GM19452 (cell line): ENCODE results near the gene DPYD.
"Not testable (repeated sequence)": the region's sequence is repeated elsewhere in the genome, so short reads cannot be mapped to it uniquely, and the experiment has no call there.

Experiments used
- ATAC-seq: cut with Tn5 transposase; IDR thresholded peaks from one replicate; pipeline ENCODE4 v1.9.1; 2021; ENCODE audit not compliant: unreplicated experiment

Gene DPYD

GRCh38 chr1:97379387-97380075, 541.3 kb downstream of the DPYD start:
- no peak for ATAC-seq

GRCh38 chr1:97378596-97378995, 542.2 kb downstream of the DPYD start:
- no peak for ATAC-seq

- no peak for ATAC-seq
Measured at GRCh38 chr1:97377432-97378034, 543.3 kb downstream of the DPYD start.

GRCh38 chr1:97373000-97373399, 547.8 kb downstream of the DPYD start:
- no peak for ATAC-seq

GRCh38 chr1:97372531-97372930, 548.3 kb downstream of the DPYD start:
- no peak for ATAC-seq

DNA sequence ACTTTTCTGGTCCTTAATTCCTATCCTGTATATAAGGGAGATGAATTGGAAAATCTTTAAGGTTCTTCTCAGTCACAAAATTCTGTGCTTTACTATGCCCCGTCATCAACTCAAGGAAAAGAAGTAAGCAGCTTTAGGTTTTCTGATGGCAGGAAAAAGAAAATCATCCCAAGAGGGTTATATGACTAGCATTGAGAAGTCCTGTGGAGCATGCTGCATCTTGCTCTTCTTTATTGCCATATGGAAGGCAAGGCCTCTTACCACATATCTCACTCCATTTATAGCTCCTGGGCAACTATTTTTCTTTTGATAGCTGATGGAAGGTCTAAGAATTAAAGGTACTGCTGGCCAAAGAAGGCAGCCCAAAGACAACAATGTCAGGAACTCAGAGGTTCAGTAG, 552.5 kb downstream of the DPYD start:
- ATAC-seq: no peak

GRCh38 chr1:97366984-97367383, 553.9 kb downstream of the DPYD start:
- ATAC-seq: no peak

DNA sequence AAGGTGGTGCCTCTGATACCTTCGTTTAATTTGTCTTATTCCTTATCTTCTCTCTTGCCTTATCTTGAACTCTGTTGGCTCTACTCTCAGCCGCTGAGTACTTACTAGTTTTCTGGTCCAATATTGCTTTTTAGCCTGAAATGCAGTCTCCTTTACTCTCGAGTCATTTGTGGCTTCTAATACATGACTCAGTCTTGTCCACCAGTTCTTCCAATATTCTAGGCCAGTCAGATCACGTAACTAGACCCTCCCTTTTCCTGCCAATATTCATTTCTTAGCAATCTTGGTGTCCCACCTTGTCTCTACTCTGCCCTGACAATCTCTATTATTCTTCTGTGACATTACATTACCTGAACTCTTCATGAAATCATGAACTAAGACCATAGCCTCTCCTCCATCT, 555.8 kb downstream of the DPYD start:
- ATAC-seq: no peak

DNA sequence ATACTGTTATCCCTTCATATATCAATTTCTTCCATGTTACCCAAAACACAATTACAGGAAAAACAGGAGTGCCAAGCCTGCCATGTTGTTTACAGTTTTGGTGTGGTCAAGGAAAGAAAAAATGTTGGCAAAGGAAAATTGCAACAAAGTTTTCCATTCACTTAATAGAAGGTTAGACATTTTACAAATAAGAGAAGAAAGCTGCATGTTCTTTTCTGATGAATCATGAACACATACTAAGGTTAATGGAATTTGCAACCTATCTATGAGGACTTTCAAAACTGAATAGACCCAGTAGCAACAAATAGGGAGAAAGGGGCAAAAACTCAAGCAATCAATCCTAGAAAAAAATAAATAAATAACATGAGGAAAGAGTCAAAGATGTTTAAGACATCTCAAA, 556.7 kb downstream of the DPYD start:
- no peak for ATAC-seq

DNA sequence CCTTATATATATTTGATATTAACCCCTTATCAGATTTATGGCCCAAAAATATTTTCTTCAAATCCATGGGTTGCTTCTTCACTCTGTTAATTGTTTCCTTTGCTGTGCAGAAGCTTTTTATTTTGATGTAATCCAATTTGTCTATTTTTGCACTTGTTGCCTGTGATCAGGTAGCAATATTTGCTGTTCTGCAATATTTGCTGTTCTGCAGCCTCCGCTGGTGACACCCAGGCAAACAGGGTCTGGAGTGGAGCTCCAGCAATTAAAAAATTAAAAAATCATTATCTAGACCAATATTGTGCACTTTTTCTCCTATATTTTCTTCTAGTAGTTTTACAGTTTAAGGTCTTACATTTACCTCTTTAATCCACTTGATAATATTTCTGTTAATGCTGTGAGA, 564.5 kb downstream of the DPYD start:
- ATAC-seq: no peak

GRCh38 chr1:97352936-97353382, 567.9 kb downstream of the DPYD start:
- ATAC-seq: no peak

GRCh38 chr1:97351846-97352245, 569.0 kb downstream of the DPYD start:
- ATAC-seq: no peak

GRCh38 chr1:97350662-97351061, 570.2 kb downstream of the DPYD start:
- ATAC-seq: no peak

- ATAC-seq: no peak
Measured at GRCh38 chr1:97350241-97350640, 570.6 kb downstream of the DPYD start.

DNA sequence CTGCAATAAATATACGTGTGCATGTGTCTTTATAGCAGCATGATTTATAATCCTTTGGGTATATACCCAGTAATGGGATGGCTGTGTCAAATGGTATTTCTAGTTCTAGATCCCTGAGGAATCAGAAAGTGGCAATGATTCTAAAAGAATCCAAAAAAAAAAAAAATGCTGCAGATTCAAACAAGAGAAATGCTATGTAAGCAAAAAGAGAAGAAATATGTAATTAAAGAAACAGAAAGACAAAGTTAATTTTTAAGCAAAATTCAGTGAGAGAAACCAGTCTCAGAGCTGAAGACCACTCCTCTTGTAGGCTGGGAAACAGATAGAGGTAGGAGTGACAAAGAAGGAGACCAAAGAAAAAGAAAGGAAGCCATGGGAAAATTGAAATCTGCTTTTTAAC, 571.0 kb downstream of the DPYD start:
- not testable (repeated sequence) for ATAC-seq

DNA sequence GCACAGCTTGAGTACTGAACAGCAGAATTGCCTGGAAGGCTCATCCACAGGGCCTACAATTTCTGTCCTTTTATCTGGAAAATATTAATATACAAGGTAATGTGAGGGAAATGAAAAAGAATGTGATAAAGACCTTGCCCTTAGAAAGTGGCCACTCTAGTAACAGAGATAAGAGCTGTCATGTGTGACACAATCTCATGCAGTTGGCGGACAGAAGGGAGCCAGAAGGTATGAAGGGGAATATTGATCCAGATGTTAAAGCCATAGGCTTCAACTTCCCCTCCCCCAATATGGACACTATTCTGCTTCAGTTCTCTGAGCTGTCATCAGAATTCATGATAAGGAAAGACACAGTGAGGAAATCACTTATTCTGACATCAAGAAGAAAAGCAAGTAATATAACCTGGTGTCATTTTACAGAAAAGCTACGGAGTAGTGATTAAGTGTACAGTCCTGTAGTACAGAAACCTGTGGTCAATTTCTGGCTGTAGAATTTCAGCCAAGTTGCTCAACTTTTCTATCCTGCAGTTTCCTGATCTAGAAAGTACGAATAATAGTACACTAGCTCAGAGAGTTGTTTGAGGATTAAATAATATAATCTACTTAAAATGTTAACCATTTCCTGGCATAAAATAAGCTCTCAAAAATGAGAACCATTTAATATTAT, 572.1 kb downstream of the DPYD start:
- ATAC-seq: no peak

DNA sequence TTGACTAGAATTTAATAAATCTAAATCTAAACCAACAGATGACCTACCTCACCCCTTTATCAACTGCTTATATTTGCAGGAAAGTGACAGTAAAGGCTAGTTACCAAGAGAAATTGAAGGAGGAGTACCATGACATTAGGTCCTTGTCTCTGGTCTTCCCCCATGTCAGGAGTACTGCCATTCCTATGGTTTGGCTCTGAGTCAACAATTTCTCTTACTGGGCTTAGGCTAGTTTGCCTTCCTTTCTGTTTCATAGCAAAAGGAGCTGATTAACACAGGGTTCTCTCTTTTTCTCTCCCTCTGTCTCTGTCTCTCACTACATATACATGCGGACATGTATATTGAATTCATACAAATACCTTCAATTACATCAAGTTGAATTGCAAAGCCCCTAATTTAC, 579.9 kb downstream of the DPYD start:
- ATAC-seq: no peak

DNA sequence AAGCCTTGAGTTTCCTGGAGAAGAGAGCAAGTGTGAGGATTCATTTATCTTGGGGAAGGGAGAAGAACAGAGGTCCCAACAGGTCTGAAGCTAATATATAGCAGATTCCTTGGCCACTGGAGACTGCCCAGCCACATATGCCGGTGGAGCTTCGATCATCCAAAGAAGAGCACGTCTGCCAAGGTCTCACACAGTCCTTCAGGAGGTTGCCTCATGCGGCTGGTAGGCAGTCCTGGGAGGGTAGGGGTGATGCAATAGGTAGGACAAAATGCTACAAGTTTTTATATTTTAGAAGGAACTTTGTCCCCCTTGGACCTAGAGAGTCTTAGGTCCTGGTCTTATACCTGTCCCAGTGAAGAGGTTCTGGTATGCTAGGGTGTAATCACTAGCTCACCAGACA, 582.5 kb downstream of the DPYD start:
- no peak for ATAC-seq

- no peak for ATAC-seq
Measured at GRCh38 chr1:97337250-97338030, 583.4 kb downstream of the DPYD start.

DNA sequence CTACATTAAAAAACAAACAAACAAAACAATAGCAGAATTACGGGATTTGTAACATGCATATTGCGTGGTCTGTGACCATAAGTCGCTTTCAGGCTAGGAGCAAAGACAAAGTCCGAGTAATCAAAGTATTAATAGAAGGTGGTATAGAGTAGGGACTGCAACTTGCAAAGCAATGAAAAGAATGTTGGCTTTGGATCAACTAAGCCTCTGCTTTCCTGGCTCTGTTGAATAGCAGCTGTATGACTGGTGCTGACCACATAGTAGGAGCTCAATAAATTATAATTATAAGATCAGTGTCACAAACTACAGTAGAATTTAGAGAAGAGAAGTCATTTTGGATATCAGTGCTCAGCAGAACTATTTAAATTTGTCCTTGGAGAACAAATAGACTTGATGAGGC, 586.4 kb downstream of the DPYD start:
- ATAC-seq: no peak

DNA sequence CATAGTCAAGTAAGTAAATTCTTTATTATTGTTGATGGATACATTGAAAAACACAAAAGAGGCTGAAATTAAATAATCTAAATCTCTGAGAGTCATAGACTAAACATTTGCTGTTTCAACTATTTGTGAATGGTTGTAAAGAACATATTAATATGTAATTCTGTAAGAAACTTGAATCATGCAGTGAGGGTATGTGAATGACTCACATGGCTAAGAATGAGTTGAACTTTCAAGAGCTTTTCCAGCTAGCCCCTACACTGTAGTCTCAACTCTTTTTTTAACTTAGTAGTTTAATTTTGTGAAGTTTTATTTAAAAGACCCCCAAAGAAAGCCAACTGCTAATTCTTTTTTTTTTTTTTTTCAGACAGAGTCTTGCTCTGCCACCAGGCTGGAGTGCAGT, 588.1 kb downstream of the DPYD start:
- ATAC-seq: no peak

DNA sequence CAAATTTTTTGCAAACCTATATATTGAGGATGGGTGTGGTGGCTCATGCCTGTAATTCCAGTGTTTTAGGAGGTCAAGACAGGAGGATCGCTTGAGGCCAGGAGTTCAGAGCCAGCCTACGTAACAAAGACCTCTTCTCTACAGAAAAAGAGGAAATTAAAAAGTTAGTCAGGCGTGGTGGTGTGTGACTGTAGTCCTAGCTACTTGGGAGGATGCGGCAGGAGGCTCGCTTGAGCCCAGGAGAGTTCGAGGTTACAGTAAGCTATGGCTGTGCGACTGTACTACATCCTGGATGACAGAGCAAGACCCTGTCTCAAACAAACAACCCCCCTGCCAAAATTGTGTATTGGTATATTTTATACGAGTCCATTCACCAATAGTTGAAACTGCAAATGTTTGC, 589.7 kb downstream of the DPYD start:
- no peak for ATAC-seq
